Duodenal mucosa (tissue), 2 donors: ENCODE results near the gene TNIK.

Experiments used
- H3K27ac ChIP-seq: one replicate; pipeline ENCODE4 v1.7.0; 2013; ENCODE audit warnings: low read depth, low read length
- H3K27me3 ChIP-seq, 2 donors: one replicate each; pipeline ENCODE4 v1.7.0; 2013; ENCODE audit warnings: low read length in 2 of 2, control low read depth in 1 of 2; ENCODE audit not compliant: insufficient read depth in 2 of 2, control insufficient read depth in 1 of 2
- H3K36me3 ChIP-seq, 2 donors: one replicate each; pipeline ENCODE4 v1.7.0; 2013; ENCODE audit warnings: low read length in 2 of 2, control low read depth in 1 of 2; ENCODE audit not compliant: insufficient read depth in 2 of 2, control insufficient read depth in 1 of 2
- H3K4me1 ChIP-seq, 2 donors: one replicate each; pipeline ENCODE4 v1.7.0; 2013; ENCODE audit warnings: low read length in 2 of 2, control low read depth in 1 of 2; ENCODE audit not compliant: insufficient read depth in 2 of 2, control insufficient read depth in 1 of 2
- H3K4me3 ChIP-seq, 2 donors: one replicate each; pipeline ENCODE4 v1.7.0; 2013; ENCODE audit warnings: low read length in 2 of 2, low read depth in 1 of 2
- H3K9ac ChIP-seq, 2 donors: one replicate each; pipeline ENCODE4 v1.7.0; 2013; ENCODE audit warnings: low read length in 2 of 2, low read depth in 1 of 2
- H3K9me3 ChIP-seq, 2 donors: one replicate each; pipeline ENCODE4 v1.7.0; 2013; ENCODE audit warnings: low read length in 2 of 2, control low read depth in 1 of 2; ENCODE audit not compliant: control insufficient read depth in 1 of 2

The TNIK gene

DNA sequence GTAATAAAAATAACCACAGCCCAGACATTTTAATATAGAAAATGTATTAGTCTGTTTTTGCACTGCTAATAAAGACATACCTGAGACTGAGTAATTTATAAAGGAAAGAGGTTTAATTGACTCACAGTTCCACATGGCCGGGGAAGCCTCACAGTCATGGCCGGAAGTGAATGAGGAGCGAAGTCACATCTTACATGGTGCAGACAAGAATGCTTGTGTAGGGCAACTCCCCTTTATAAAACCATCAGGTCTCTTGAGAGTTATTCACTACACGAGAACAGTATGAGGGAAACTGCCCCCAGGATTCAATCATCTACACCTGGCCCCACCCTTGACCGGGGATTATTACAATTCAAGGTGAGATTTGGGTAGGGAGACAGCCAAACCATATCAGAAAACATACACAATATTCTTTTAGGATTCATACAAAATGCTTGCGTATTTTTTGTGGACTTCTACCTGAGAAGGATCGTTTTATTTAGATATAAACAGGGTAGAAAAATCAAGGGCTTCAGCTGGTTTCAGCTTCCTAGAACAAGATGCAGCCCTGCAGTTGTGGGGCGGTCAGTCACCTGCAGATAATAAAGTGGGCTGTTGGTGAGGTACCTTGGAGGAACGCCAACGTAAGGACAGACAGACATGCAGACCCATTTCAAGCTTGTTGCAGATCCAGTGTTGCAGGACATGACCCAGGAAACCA, 101.9 kb downstream of the TNIK start:
- peaks cover 26 to 36% of the 10 kb centered on the region in 2 donors for H3K4me1 ChIP-seq

DNA sequence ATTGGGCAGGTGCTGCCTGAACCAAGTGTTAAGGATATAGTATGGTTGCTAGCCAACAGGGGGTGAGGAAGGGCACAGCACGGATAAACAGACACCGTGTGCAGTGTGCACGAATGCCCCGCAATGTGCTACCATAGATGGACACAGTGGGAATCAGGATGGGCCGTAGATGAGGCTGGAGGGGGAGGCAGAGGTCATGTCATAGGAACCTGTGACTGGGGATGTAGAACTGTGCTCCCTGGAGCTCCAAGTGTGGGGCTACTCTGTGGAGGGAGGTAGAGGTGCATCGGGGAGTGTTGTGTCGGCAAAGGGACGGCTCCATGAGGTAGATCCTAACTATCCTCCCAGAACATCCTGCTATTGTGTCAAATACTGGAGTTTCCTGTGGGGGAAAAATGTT, 102.5 kb downstream of the TNIK start:
- Histone ChIP-seq H3K4me3 (no peak overlapping the region), H3K27ac (no peak overlapping the region), H3K36me3 (no peaks in the 10 kb centered on the region), H3K4me1 (peaks cover 20 to 35% of the 10 kb centered on the region in 2 donors), H3K9me3 (no peaks in the 10 kb centered on the region), H3K9ac (no peak overlapping the region), H3K27me3 (no peaks in the 10 kb centered on the region)

More for the DNA sequence above, 101.9 kb downstream of the TNIK start:
- no peak overlapping the region for H3K4me3 ChIP-seq
- H3K27me3 ChIP-seq = no peaks in the 10 kb centered on the region
- no peaks in the 10 kb centered on the region for H3K9me3 ChIP-seq
- no peaks in the 10 kb centered on the region for H3K36me3 ChIP-seq
- no peak overlapping the region for H3K9ac ChIP-seq
- H3K27ac ChIP-seq = no peak overlapping the region

DNA sequence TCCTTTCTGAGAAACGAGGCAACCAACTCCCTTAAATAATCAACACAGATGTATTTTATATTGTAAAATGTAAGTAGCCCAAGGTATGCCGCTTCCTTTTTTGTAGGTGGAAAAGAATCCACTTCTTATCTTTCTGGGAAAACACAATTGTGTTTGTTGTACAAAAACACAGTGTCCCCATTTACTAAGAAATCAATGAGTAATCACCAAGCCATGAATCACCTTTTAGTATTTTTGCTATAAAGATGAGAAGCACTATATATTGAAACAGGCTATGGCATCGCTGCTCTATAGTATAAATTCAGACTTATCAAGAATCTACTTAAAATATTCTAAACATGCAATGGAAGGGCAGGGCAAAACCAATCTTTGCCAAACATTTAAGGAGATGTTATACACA, 104.0 kb downstream of the TNIK start:
- peaks cover 28 to 41% of the 10 kb centered on the region in 2 donors for H3K4me1 ChIP-seq
- no peak overlapping the region for H3K9ac ChIP-seq
- no peaks in the 10 kb centered on the region for H3K36me3 ChIP-seq
- no peak overlapping the region for H3K27ac ChIP-seq
- no peaks in the 10 kb centered on the region for H3K27me3 ChIP-seq
- no peaks in the 10 kb centered on the region for H3K9me3 ChIP-seq
- no peak overlapping the region for H3K4me3 ChIP-seq

DNA sequence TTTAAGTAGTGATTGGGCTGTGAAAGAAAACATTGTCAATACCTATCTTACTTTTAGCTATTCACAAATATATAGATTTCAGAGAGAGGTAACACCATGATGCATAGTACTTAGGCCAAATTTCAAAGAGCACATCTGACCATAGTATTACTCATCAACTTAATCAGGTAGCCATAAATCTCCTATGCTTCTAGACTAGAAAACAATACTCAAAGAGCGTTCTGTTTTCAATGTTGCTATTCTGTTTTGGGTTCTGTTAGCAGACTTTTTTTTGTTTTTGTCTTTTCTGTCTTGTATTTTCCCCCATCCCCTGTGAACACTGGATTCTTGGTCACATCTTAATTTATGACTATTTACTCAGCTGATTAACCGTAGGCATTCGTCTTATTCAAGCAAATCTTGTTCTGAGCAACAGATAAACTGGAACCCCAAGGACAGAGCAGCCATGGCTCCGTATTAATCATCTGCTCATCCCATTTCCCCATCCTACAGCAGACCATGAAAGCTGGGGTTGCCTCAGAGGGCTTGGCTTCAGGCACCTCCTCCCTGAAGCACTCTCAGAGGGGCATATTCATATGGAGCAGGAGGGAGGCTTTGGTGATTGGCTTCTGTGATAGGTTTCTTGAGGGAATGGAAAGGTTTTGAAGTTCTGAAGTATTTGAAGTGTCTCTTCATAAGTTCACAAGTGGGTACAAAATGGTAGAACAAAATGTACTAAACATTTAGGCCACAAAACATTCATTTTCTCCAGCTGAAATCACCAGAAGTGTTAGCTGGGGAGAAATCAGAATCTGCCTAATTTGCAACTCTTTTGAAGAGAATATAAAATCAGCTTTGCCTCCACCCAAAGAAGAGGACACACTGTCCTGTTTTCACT, 105.3 kb downstream of the TNIK start:
- Histone ChIP-seq H3K4me1 (peaks cover 28 to 41% of the 10 kb centered on the region in 2 donors), H3K27ac (no peak overlapping the region), H3K4me3 (no peak overlapping the region), H3K36me3 (no peaks in the 10 kb centered on the region), H3K9ac (no peak overlapping the region), H3K9me3 (no peaks in the 10 kb centered on the region), H3K27me3 (no peaks in the 10 kb centered on the region)

DNA sequence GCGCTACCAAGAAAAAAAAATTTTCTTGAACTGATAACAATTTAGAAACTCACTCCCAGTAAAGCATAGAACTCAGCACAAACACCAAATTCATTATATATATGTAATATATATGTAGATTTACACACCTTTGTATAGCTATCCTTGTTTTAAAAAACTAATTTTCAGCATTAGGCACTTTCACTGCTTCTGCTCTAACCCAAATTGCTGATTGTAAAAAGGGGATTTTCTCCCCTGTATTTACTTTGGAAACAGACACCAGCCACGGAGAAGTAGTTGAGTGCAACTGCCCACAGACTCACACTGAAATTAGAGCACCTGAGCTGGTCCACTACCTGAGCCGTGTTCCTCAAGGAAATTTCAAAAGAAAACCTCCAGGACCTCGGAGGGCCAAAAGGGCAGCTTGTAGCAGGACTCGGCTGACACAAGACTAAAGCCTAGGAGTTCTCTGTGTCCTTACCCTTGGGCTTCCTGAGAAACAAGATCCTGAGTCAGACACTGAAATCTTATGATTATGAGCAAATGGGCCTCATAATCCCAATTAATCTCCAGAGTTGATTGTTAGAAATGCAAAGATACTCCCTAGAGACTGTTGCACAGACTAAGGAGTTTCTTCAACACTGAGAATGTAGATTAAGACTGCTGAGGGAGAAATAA, 106.0 kb downstream of the TNIK start:
- H3K9me3 ChIP-seq = no peaks in the 10 kb centered on the region
- H3K27me3 ChIP-seq = no peaks in the 10 kb centered on the region
- H3K9ac ChIP-seq = no peak overlapping the region
- no peaks in the 10 kb centered on the region for H3K36me3 ChIP-seq
- H3K4me1 ChIP-seq = peaks cover 28 to 41% of the 10 kb centered on the region in 2 donors
- H3K4me3 ChIP-seq = no peak overlapping the region
- H3K27ac ChIP-seq = no peak overlapping the region

DNA sequence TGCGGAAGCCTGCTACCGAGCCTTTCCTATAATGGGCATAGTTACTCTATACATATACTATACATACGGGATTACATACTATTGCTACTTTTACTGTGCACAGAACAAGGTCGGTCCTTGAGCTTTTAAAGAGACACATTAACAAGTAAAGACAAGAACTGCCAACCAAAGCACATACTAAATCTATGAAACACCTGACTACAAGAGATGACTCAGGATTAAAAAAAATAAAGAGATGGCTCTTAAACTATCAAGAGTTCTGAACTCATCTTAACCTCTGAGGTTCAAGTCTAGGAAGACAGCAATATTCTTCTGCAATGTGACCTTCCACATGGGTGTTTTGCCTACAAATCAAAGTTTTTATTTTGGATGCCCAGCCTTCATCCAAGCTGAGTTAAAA, 106.8 kb downstream of the TNIK start:
- Histone ChIP-seq H3K36me3 (no peaks in the 10 kb centered on the region), H3K27ac (no peak overlapping the region), H3K9me3 (no peaks in the 10 kb centered on the region), H3K4me3 (no peak overlapping the region), H3K27me3 (no peaks in the 10 kb centered on the region), H3K4me1 (peaks cover 22 to 33% of the 10 kb centered on the region in 2 donors), H3K9ac (no peak overlapping the region)

DNA sequence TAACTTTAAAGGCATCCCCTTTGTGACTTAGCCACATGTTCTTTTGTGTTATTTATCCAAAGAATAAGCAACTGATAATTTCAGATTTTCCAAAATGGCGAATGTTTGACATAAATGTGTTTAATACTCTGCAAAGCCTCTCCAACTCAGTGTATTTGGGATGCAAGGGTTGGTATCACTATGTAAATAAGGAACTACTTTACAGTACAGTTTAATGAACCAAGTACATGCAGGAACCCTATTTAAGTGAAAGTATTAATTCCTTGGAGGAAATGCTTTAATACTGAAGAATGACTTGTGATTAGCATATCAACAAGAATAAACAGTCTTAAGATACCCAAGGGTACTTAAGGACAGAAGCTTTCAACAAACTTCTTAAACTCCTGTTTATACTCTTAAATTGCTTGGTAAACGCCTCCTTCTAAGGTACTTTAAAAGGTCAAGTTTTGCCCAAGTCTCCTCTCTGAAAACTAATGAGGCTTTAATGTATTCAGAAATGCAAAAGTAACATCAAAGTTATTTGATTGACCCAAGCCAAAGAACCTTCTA, 107.7 kb downstream of the TNIK start:
- H3K36me3 ChIP-seq = no peaks in the 10 kb centered on the region
- no peaks in the 10 kb centered on the region for H3K9me3 ChIP-seq
- H3K4me3 ChIP-seq = no peak overlapping the region
- peaks cover 26 to 39% of the 10 kb centered on the region in 2 donors for H3K4me1 ChIP-seq
- no peaks in the 10 kb centered on the region for H3K27me3 ChIP-seq
- H3K9ac ChIP-seq = no peak overlapping the region
- no peak overlapping the region for H3K27ac ChIP-seq

DNA sequence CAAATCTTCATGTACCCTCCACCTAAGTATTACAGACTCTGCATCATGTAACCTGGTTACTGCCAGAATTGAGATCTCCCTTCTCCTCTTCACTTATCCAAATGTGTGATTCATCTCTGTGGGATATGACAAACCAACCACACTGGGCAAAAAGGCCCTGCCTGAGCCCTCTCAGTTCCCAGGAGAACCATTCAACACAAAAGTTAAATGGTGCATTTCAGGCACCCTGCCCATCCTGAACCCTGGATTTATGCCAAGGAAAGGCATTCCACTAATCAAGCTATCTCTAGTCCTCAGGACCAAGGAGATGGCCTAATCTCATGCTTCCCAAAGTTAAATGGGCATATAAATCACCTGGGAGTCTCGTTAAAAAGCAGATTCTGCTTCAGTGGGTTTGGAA, 108.5 kb downstream of the TNIK start:
- H3K36me3 ChIP-seq = peaks cover 0 to under 1% of the 10 kb centered on the region in 2 donors
- H3K9me3 ChIP-seq = no peaks in the 10 kb centered on the region
- no peak overlapping the region for H3K4me3 ChIP-seq
- H3K27ac ChIP-seq = no peak overlapping the region
- H3K4me1 ChIP-seq = peaks cover 34 to 47% of the 10 kb centered on the region in 2 donors
- H3K27me3 ChIP-seq = no peaks in the 10 kb centered on the region
- H3K9ac ChIP-seq = no peak overlapping the region

DNA sequence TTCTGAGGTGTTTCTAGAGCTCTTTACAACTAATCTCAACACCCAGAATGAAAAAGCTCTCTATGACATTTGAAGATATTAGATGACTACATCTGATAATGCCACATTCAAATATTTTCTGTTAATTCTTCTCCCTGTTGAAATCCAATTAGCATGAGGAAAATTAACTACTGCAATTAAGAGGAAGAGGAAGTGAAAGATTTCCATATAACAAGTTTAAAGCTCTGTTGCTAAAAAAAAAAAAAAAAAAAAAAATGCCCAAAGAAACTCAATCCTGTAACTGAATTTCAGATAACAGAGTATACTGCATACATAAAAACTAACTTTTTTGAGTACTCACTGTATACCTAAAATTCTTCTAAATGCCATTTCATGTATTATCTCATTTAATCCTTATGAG, 109.8 kb downstream of the TNIK start:
- no peaks in the 10 kb centered on the region for H3K9me3 ChIP-seq
- H3K4me3 ChIP-seq = no peak overlapping the region
- peaks cover 44 to 53% of the 10 kb centered on the region in 2 donors for H3K4me1 ChIP-seq
- H3K36me3 ChIP-seq = peaks cover 0 to 3% of the 10 kb centered on the region in 2 donors
- H3K9ac ChIP-seq = no peak overlapping the region
- H3K27ac ChIP-seq = no peak overlapping the region
- no peaks in the 10 kb centered on the region for H3K27me3 ChIP-seq

DNA sequence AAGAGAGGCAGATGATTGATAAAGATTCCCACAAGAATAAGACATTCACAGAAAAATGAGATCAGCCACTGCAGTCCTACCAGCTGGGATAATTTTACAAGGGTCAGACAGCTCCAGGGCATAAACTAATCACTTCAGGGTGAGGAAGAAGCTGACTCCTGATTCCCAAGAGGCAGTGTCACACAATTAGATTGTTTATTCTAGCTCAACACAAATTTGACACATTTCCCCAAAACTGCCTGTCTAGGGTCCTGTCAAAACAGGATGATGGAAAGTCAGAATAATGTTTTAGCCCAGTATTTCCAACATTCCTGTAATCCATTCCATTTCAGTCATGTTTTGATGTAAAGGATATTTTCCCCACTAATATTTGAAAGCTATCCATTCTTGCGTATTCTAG, 110.8 kb downstream of the TNIK start:
- H3K9me3 ChIP-seq = no peaks in the 10 kb centered on the region
- H3K4me3 ChIP-seq = no peak overlapping the region
- H3K9ac ChIP-seq = no peak overlapping the region
- H3K27me3 ChIP-seq = no peaks in the 10 kb centered on the region
- peaks cover 0 to 3% of the 10 kb centered on the region in 2 donors for H3K36me3 ChIP-seq
- H3K27ac ChIP-seq = no peak overlapping the region
- peaks cover 36 to 47% of the 10 kb centered on the region in 2 donors for H3K4me1 ChIP-seq
